ENCODE measurements around the gene CLN6.
"Not testable (repeated sequence)": the region's sequence is repeated elsewhere in the genome, so short reads cannot be mapped to it uniquely, and the experiment has no call there.

Gene CLN6

GRCh38 chr15:68256675-68257450 is 27.3 kb upstream of the CLN6 start:
- DNase-seq (ENCODE audit: low spot score): peak; percentile 93

GRCh38 chr15:68252925-68253534 is 23.5 kb upstream of the CLN6 start:
- peak; percentile 74 for DNase-seq (ENCODE audit: low spot score)

GRCh38 chr15:68249058-68249713 is 19.7 kb upstream of the CLN6 start:
- no peak for DNase-seq (ENCODE audit: low spot score)

- DNase-seq (ENCODE audit: low spot score): no peak
Measured at GRCh38 chr15:68244235-68244634, 14.7 kb upstream of the CLN6 start.

- DNase-seq (ENCODE audit: low spot score): no peak
Measured at GRCh38 chr15:68241088-68241935, 11.8 kb upstream of the CLN6 start.

- DNase-seq (ENCODE audit: low spot score): no peak
Measured at GRCh38 chr15:68239025-68239424, 9.5 kb upstream of the CLN6 start.

GRCh38 chr15:68235022-68235421 is 5.5 kb upstream of the CLN6 start:
- no peak for DNase-seq (ENCODE audit: low spot score)

GRCh38 chr15:68234520-68234919 is 5.0 kb upstream of the CLN6 start:
- not testable (repeated sequence) for DNase-seq (ENCODE audit: low spot score)

GRCh38 chr15:68234060-68234459 is 4.5 kb upstream of the CLN6 start:
- DNase-seq (ENCODE audit: low spot score): no peak

- DNase-seq (ENCODE audit: low spot score): no peak
Measured at GRCh38 chr15:68232937-68233336, 3.4 kb upstream of the CLN6 start.

GRCh38 chr15:68232449-68232848 is 2.9 kb upstream of the CLN6 start:
- DNase-seq (ENCODE audit: low spot score): no peak

GRCh38 chr15:68231102-68231818 is 1.7 kb upstream of the CLN6 start:
- DNase-seq (ENCODE audit: low spot score): no peak

- no peak for DNase-seq (ENCODE audit: low spot score)
Measured at GRCh38 chr15:68230157-68231100, 901 bp upstream of the CLN6 start.

- DNase-seq (ENCODE audit: low spot score): no peak
Measured at GRCh38 chr15:68228971-68229385, 550 bp downstream of the CLN6 start.

- peak; percentile 16 for DNase-seq (ENCODE audit: low spot score)
Measured at GRCh38 chr15:68228143-68228970, 1.2 kb downstream of the CLN6 start.

- peak; percentile 2 for DNase-seq (ENCODE audit: low spot score)
Measured at GRCh38 chr15:68227643-68228142, 1.8 kb downstream of the CLN6 start.

- DNase-seq (ENCODE audit: low spot score): not testable (repeated sequence)
Measured at GRCh38 chr15:68225442-68225841, 4.1 kb downstream of the CLN6 start.

GRCh38 chr15:68224546-68225250 is 4.8 kb downstream of the CLN6 start:
- peak; percentile 1 for DNase-seq (ENCODE audit: low spot score)

- DNase-seq (ENCODE audit: low spot score): no peak
Measured at GRCh38 chr15:68224108-68224507, 5.4 kb downstream of the CLN6 start.
